ENCODE measurements around the gene CTSH. TPM values are rescaled to one million over a fixed set of nuclear protein-coding genes. Genes with fewer than 3 reads are reported as not detected.

CTSH gene
- total RNA-seq, 1 donor, result 280 TPM

DNA sequence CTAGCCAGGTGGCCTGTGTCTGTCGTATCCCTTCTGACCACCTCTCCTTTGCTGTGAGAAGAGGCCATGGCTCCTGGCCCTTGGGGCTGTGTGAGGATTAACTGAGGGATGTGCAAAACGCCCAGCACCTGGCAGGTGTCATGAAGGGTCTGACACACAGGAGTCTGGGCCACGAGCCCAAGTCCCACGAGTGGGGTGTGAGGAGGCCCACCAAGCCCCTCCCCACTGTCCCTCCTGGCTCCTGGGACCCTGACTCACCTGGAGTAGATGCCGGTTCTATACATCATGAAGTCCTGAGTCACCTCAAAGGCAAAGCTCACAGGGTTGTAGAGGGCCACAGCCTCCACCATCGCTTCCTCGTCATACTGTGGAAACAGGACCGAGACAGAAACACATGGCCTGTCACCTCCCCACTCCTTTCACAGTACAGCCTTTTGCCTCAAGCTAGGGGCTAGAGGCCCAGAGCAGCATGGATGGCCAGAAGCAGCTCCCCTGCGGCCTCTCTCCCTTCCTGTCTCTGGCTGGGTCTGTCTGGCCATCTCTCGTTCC lies 19.7 kb downstream of the CTSH start:
- no peaks in the 10 kb centered on the region for H3K27me3 ChIP-seq (ENCODE audit: insufficient read depth, low read length)
- peaks cover 33% of the 10 kb centered on the region for H3K4me1 ChIP-seq (ENCODE audit: insufficient read depth, low read length)
- no peaks in the 10 kb centered on the region for H3K9me3 ChIP-seq (ENCODE audit: low read depth, low read length)
- no peak overlapping the region for H3K4me3 ChIP-seq (ENCODE audit: low read length)

DNA sequence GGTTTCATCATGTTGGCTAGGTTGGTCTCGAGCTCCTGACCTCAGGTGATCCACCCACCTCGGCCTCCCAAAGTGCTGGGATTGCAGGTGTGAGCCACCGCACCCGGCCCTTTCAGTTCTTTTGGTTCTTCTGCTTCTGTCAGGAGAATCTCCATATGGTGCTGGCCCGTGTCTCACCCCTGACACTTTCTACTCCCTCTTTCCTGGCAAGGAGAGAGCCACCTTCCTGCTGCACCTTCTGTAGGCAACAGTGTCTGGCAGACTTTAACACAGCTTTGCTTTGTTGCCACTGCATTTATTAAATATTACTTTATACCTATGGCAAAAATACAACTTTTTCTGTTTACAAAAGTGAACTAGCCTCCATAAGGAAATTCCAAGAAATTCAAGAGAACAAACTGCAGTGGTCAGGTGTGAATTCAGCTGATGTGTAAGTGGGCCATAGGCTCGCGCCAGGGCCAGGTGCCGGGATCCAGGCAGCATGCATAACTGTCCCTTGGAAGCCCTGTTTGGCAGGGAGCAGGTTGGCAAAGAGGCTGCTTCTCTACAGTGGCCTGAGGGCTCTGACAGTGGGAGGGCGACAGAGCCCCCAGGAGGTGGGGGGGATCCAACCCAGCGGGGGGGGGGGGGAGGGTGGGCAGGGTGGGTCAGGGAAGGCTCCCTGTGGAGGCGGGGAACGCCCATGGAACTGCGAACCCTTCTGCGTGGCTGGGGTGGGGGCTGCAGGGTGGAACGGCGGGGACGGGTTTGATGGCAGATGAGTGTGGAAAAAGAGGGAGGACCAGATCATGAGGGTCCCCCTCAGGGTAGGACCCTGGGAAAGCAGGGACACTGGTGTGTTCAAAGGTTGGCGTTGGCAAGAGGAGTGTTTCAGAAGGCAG lies 21.1 kb downstream of the CTSH start:
- H3K4me3 ChIP-seq (ENCODE audit: low read length), result no peak overlapping the region
- peaks cover 33% of the 10 kb centered on the region for H3K4me1 ChIP-seq (ENCODE audit: insufficient read depth, low read length)
- H3K9me3 ChIP-seq (ENCODE audit: low read depth, low read length), result no peaks in the 10 kb centered on the region
- no peaks in the 10 kb centered on the region for H3K27me3 ChIP-seq (ENCODE audit: insufficient read depth, low read length)

DNA sequence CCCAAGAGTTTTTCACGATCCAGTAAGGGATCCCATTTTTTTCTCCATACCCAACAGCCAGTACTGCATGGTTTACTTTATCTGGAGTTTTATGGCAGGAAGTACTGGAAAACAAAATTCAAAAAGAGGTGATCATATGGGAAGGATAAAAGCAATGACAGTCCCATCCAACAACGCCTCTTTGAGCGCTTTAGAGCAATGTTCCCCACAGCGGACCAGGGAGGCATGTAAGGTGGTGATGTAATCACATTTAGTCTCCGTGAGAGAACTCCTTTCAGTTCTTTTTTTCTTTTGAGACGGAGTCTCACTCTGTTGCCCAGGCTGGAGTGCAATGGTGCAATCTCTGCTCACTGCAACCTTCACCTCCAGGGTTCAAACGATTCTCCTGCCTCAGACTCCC lies 21.8 kb downstream of the CTSH start:
- H3K9me3 ChIP-seq (ENCODE audit: low read depth, low read length), result no peaks in the 10 kb centered on the region
- H3K4me1 ChIP-seq (ENCODE audit: insufficient read depth, low read length), result peaks cover 31% of the 10 kb centered on the region
- H3K4me3 ChIP-seq (ENCODE audit: low read length), result no peak overlapping the region
- H3K27me3 ChIP-seq (ENCODE audit: insufficient read depth, low read length), result no peaks in the 10 kb centered on the region

DNA sequence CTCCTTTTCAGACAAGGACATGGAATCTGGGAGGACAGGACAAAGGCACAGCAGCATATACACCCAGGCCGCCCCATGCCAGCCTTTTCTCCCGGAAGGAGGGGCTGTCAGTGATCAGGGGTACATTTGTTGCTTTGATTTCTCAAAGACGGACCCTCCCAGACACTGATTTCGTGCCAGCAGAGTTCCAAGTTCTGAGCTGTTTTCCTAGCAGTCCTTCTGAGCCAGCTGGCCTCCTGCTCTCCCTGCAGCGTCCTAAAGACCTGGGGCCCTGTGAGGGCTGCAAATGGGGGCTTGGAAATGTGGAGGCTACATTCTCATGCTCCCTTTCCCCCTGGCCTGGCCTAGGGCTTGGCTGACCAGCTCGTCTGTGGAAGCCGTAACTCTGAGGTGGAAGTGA lies 22.3 kb downstream of the CTSH start:
- Histone ChIP-seq H3K9me3 (ENCODE audit: low read depth, low read length) (no peaks in the 10 kb centered on the region), H3K27me3 (ENCODE audit: insufficient read depth, low read length) (no peaks in the 10 kb centered on the region), H3K4me3 (ENCODE audit: low read length) (no peak overlapping the region), H3K4me1 (ENCODE audit: insufficient read depth, low read length) (peaks cover 30% of the 10 kb centered on the region)

DNA sequence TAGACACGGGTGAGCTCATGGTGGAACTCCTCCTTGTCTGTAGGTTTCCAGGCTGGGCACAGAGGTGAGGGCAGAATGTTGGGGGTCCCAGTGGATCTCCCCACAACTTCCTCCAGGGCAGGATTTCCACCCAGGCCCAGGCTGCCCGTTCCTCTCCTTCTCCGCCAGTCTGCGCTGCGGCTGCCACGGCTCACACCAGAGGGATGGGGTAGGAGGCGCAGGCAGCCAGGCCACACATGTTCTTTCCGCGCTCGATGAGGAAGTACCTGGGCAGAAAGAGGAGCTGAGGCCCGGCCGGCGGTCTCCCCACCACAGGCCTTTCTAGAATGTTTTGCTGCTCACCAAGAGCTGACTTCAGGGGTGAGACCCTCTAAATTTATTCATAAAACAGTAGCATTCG lies 22.9 kb downstream of the CTSH start:
- no peak overlapping the region for H3K4me3 ChIP-seq (ENCODE audit: low read length)
- no peaks in the 10 kb centered on the region for H3K9me3 ChIP-seq (ENCODE audit: low read depth, low read length)
- H3K4me1 ChIP-seq (ENCODE audit: insufficient read depth, low read length), result peaks cover 31% of the 10 kb centered on the region

DNA sequence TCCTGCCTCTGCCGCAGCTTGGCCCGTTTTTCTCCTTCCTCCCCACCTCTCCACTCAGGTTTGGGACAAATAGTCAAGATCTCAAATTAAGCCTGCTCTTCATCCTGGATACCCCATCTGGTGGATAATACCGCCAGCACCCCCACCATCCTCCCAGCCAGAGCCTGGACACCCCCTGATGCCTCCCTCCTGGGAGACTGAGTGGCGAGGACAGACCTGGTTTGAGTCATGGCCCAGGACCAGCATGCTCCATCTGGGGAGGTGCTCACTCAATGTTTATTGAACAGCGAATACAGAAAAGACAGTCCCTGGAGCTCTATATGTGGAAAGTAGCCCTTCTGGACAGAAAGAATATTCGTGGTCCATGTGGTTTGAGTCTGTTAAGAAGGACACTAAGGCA lies 23.3 kb downstream of the CTSH start:
- Histone ChIP-seq H3K9me3 (ENCODE audit: low read depth, low read length) (no peaks in the 10 kb centered on the region), H3K4me3 (ENCODE audit: low read length) (no peak overlapping the region), H3K27me3 (ENCODE audit: insufficient read depth, low read length) (no peaks in the 10 kb centered on the region), H3K4me1 (ENCODE audit: insufficient read depth, low read length) (peaks cover 31% of the 10 kb centered on the region)

More for the DNA sequence above, 22.9 kb downstream of the CTSH start:
- H3K27me3 ChIP-seq (ENCODE audit: insufficient read depth, low read length), result no peaks in the 10 kb centered on the region

DNA sequence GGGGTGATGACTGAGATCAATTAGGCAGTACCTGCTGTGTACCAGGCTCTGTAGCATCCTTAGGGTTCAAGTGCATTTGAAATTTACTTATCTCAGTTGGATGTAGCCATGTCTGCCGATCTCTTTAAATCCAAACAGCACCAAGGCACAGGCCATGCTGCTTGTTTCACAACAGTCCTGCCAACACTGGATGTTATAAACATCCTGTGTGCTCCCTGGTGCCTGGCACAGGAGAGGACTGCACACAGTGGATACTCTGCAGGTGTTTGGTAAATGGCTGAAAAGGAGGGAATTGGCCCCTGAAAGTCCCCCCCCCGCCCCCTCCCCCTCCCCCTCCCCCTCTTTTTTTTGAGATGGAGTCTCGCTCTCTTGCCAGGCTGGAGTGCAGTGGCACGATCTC lies 27.0 kb downstream of the CTSH start:
- Histone ChIP-seq H3K4me1 (ENCODE audit: insufficient read depth, low read length) (peaks cover 51% of the 10 kb centered on the region), H3K27me3 (ENCODE audit: insufficient read depth, low read length) (no peaks in the 10 kb centered on the region), H3K4me3 (ENCODE audit: low read length) (no peak overlapping the region), H3K9me3 (ENCODE audit: low read depth, low read length) (no peaks in the 10 kb centered on the region)

DNA sequence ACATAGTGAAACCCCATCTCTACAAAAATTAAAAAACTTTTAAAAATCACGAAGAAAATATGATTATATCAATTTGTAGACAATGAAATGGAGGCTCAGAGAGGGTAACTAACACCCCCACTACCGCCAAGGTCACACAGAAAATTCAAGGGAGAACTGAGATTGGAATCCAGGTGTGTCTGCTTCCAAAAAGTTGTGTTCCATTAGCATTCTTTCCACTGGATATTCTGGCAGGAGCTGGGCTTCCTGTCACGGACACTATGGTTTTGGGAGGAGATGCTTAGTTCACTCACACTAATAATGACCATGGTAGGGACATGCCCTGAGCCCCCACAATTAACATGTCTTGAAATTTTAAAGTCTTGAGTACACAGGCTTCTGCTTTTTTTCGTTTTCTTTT lies 28.8 kb downstream of the CTSH start:
- Histone ChIP-seq H3K4me3 (ENCODE audit: low read length) (no peak overlapping the region), H3K9me3 (ENCODE audit: low read depth, low read length) (no peaks in the 10 kb centered on the region), H3K27me3 (ENCODE audit: insufficient read depth, low read length) (no peaks in the 10 kb centered on the region), H3K4me1 (ENCODE audit: insufficient read depth, low read length) (peaks cover 65% of the 10 kb centered on the region)

DNA sequence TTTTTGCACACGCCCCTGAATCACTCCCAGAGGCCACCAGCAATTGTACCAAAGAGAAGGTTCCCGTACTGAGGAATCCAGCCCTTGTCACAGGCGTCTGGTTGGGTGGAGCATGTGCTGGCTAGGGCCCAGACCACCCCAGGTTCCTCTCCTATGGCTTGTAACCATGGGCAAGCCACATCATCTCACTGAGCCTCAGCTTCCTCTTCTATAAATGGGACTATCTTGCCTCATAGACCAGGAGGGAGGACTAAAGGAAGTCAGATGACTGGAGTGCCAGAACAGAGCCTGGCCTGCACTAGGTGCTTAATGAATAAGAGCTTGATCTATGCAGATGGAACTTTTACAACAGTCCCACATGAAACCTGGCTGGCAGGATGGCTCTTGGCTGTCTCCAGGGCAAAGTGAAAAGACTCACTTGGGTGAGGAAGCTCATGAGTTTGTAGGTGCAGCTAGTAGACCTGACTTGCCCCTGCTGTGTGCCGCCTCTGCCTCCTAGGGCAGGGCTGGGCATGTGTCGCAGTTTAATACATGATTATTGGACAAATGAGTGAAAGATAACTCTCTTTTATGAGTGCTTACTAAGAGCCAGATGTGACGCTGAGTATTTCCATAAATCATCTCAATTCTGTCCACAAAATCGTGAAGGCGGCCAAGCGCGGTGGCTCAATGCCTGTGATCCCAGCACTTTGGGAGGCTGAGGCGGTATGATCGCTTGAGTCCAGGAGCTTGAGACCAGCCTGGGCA lies 29.3 kb downstream of the CTSH start:
- Histone ChIP-seq H3K4me1 (ENCODE audit: insufficient read depth, low read length) (peaks cover 70% of the 10 kb centered on the region), H3K9me3 (ENCODE audit: low read depth, low read length) (no peaks in the 10 kb centered on the region), H3K27me3 (ENCODE audit: insufficient read depth, low read length) (no peaks in the 10 kb centered on the region), H3K4me3 (ENCODE audit: low read length) (no peak overlapping the region)

DNA sequence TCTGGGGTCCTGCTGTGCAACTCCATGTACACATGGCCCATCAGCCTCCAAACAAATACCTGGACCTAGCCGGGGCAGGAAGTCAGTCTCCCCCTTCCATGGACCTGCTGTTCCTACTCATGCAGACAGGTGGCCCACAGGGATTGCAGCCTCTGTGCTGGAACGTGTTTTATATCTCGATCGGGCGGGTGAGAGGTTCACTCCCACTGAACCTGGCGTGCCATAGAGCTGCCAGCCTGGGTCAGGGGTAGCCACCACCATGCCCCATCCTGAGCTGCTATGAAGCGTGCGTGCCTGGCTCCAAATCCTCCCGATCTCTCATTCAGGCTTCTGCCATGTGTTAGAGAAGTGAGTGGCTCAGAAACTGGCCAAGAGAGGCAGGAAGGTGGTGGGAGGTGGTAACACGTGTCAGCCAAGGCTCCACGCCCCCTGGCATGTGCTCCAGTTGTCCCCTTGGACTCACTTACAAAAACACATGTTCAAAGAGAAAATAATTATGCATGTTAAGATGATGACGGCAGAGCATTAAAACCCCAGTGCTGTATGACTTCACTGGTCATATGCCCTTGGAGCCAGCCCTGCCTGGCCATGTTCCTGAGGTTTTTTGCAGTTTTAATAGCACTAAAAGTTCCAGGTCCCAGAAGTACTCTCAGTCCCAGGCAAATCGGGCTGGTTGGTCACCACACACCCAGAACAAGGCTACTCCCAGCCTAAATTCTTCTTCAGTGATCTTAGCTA lies 30.6 kb downstream of the CTSH start:
- Histone ChIP-seq H3K4me1 (ENCODE audit: insufficient read depth, low read length) (peaks cover 84% of the 10 kb centered on the region), H3K9me3 (ENCODE audit: low read depth, low read length) (no peaks in the 10 kb centered on the region), H3K27me3 (ENCODE audit: insufficient read depth, low read length) (no peaks in the 10 kb centered on the region), H3K4me3 (ENCODE audit: low read length) (no peak overlapping the region)

DNA sequence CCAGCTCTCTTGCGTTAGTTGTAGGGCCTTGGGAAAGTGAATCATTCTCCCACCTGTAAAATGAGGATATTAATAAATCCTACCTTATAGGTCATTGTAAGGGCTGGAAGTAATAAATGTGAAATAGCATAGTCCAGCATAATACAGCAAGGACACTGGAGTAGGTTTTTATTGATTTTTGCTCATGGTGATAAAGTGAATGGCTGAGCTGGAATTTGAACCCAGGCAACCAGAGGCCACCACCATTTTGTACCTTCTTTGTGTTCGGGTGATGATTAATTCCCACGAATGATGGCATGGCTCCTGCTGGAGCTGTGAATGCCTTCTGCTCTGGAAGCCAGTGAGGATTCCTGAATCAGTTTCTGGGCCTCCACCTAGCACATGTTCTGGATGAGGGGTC lies 31.8 kb downstream of the CTSH start:
- Histone ChIP-seq H3K27me3 (ENCODE audit: insufficient read depth, low read length) (no peaks in the 10 kb centered on the region), H3K9me3 (ENCODE audit: low read depth, low read length) (no peaks in the 10 kb centered on the region), H3K4me1 (ENCODE audit: insufficient read depth, low read length) (peaks cover 84% of the 10 kb centered on the region), H3K4me3 (ENCODE audit: low read length) (no peak overlapping the region)

DNA sequence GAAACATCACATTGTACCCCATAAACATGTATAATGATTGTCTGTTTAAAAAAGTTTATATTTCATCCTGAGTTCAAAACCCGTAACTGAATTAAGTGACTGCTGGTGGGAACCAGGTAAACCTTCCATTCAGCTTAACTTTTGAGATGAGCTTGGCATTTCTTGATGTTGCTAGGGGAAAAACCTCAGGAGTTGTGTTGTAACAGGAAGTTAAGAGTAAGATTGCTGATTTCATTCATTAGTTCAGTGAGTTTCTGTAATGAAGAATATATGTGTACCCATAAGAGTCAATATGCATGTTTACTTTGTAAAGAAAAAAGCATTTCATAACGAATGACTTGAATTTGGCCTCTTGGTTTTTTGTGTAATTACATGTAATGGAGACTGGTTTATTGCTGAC lies 32.5 kb downstream of the CTSH start:
- Histone ChIP-seq H3K27me3 (ENCODE audit: insufficient read depth, low read length) (no peaks in the 10 kb centered on the region), H3K4me1 (ENCODE audit: insufficient read depth, low read length) (peaks cover 78% of the 10 kb centered on the region), H3K4me3 (ENCODE audit: low read length) (no peak overlapping the region), H3K9me3 (ENCODE audit: low read depth, low read length) (no peaks in the 10 kb centered on the region)

DNA sequence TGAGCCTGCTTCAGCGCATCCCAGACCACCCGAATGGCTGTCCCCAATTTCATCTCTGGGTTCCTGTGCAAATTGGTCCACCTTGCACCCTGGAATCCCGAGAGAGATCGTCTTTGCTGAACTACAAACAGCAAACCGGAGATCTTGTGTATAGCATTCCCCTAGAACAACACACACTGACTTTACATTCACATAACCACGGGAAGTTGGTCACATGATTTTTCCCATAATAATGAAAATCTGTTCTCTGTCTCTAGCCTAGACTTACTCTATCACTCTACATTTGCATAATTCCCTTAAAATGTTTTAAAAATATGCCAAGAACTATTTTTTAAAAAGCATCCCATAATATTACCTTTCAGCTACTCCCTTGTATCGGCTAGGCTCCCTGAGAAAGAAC lies 34.6 kb downstream of the CTSH start:
- Histone ChIP-seq H3K27me3 (ENCODE audit: insufficient read depth, low read length) (no peaks in the 10 kb centered on the region), H3K4me3 (ENCODE audit: low read length) (no peak overlapping the region), H3K9me3 (ENCODE audit: low read depth, low read length) (no peaks in the 10 kb centered on the region), H3K4me1 (ENCODE audit: insufficient read depth, low read length) (peaks cover 58% of the 10 kb centered on the region)

DNA sequence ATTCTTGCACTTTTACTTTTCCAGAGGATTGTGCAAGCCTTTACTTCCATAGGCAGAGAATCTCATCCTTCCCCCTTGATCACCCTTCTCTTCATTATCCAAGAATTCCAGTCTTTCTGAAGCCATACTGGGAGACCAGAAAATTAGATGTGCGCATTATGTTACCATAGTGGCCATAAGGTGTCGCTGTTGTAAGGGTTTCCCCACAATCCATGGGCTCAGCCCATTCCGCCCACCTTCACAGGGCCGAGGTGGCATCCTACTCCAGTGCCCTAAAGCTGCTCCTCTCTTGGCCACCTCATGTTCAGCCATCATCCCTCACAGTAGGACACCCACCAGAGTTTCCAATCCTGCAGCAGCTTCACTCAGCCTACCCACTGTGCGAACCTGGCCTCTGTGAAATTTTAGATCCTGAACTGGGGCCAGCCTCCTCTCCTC lies 35.0 kb downstream of the CTSH start:
- Histone ChIP-seq H3K9me3 (ENCODE audit: low read depth, low read length) (no peaks in the 10 kb centered on the region), H3K4me3 (ENCODE audit: low read length) (no peak overlapping the region), H3K4me1 (ENCODE audit: insufficient read depth, low read length) (peaks cover 54% of the 10 kb centered on the region), H3K27me3 (ENCODE audit: insufficient read depth, low read length) (no peaks in the 10 kb centered on the region)

DNA sequence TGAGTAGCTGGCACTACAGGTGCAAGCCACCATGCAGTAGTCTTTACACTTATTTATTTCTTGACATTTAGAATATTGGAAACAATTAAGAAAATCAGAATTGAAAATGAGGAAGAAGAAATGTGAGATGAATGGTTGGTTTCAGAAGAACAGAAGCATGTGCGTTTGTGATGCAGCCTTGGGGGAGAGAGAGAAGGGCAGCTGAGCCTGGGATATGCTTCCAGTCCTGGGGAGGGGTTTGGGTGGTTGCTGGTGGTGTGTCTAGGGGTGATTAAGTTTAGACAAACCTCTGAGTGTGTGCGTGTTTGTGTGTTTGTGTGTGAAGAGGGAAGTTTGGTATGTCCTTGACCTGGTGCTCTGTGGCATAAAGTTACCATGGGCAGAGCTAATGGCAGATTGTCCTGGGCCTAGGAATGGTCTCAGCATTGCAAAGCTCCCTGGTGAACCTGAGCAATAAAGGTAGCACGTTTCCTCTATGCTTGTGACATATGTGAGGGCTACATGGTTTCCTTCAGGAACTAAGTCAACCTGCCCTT lies 35.6 kb downstream of the CTSH start:
- H3K9me3 ChIP-seq (ENCODE audit: low read depth, low read length), result no peaks in the 10 kb centered on the region
- peaks cover 48% of the 10 kb centered on the region for H3K4me1 ChIP-seq (ENCODE audit: insufficient read depth, low read length)
- H3K4me3 ChIP-seq (ENCODE audit: low read length), result no peak overlapping the region
- no peaks in the 10 kb centered on the region for H3K27me3 ChIP-seq (ENCODE audit: insufficient read depth, low read length)
